Effector memory CD8-positive, alpha-beta T cell (primary cell): Measurements from ENCODE around the gene SBF2.
"Not testable (repeated sequence)": the region's sequence is repeated elsewhere in the genome, so short reads cannot be mapped to it uniquely, and the experiment has no call there.

Experiments used
- ATAC-seq: fragments of 150-1000 bp; cut with Tn5 transposase; replicated peaks from 2 replicates; pipeline ENCODE4 v1.10.0; 2021; ENCODE audit warnings: mild to moderate bottlenecking, moderate library complexity
- DNase-seq, 3 experiments: peaks; one replicate each; pipeline ENCODE4 v3.0.0; 2021
- H3K27ac Mint-ChIP-seq, 2 donors: one replicate each; pipeline ENCODE4 v1.8.0; 2022; ENCODE audit warnings: mild to moderate bottlenecking in 2 of 2, mixed read lengths in 2 of 2, moderate library complexity in 2 of 2
- H3K27me3 Mint-ChIP-seq, 2 donors: one replicate each; pipeline ENCODE4 v1.8.0; 2022; ENCODE audit warnings: mixed read lengths in 2 of 2
- H3K36me3 Mint-ChIP-seq: one replicate; pipeline ENCODE4 v1.8.0; 2022; ENCODE audit warnings: mild to moderate bottlenecking, moderate library complexity, mixed read lengths; ENCODE audit not compliant: insufficient read depth
- H3K4me1 Mint-ChIP-seq, 2 donors: one replicate each; pipeline ENCODE4 v1.8.0; 2022; ENCODE audit warnings: low read depth in 2 of 2, mixed read lengths in 2 of 2
- H3K4me3 Mint-ChIP-seq, 2 donors: one replicate each; pipeline ENCODE4 v1.8.0; 2022; ENCODE audit warnings: mild to moderate bottlenecking in 2 of 2, mixed read lengths in 2 of 2, moderate library complexity in 2 of 2
- H3K9me3 Mint-ChIP-seq, 2 donors: one replicate each; pipeline ENCODE4 v1.8.0; 2022; ENCODE audit warnings: mixed read lengths in 2 of 2

SBF2 gene

DNA sequence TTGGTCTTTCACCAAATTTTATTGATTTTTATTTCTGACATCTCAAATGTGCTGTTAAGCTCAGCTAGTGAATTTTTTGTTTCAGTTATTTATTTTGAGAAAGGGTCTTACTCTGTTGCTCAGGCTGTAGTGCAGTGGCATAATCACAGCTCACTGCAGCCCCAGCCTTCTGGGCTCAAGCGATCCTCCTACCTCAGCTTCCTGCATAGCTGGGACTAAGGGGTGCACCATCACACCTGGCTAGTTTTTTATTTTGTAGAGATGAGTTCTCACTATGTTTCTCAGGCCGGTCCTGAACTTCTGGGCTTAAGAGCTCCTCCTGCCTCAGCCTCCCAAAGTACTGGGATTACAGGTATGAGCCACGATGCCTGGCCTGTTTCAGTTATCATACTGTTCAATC, 282.0 kb downstream of the SBF2 start:
- DNase-seq (no peak), ATAC-seq (no peak)
- no peaks in the 10 kb centered on the region for H3K4me1 Mint-ChIP-seq
- no peaks in the 10 kb centered on the region for H3K27me3 Mint-ChIP-seq
- no peak overlapping the region for H3K27ac Mint-ChIP-seq
- H3K9me3 Mint-ChIP-seq, result peaks cover 5 to 19% of the 10 kb centered on the region in 2 donors
- H3K4me3 Mint-ChIP-seq, result no peak overlapping the region
- no peaks in the 10 kb centered on the region for H3K36me3 Mint-ChIP-seq

DNA sequence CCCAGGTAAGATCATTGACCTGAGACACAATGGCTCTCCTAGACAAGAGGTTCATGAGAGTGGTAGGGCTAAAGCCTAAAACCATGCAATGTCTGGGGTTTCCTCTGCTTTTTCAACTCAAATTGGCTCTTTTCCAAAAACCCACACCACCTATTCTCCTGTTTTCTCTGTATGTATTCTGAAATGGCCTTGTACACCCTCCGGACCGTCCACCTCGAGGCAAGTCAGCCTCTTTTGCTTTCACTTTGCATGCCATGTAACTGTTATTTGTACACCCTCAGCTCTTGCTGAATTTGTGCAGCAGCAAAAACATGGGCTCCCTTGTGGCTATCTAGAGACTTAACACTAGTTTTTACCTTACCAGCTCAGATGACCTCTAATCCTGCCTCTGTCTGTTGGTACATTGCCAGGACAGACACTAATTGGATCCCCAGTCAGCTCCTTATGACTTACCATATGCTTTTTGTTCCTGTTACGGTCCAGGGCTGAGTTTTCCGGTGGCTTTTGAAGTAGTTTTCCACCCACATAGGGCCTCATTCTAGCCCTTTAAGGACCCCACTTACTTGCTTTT, 288.0 kb downstream of the SBF2 start:
- Mint-ChIP-seq H3K27me3 (no peaks in the 10 kb centered on the region), H3K36me3 (no peaks in the 10 kb centered on the region), H3K4me3 (no peak overlapping the region), H3K27ac (no peak overlapping the region), H3K4me1 (peaks cover 0 to 2% of the 10 kb centered on the region in 2 donors), H3K9me3 (peaks cover 5 to 7% of the 10 kb centered on the region in 2 donors)
- DNase-seq, result no peak
- ATAC-seq, result no peak

DNA sequence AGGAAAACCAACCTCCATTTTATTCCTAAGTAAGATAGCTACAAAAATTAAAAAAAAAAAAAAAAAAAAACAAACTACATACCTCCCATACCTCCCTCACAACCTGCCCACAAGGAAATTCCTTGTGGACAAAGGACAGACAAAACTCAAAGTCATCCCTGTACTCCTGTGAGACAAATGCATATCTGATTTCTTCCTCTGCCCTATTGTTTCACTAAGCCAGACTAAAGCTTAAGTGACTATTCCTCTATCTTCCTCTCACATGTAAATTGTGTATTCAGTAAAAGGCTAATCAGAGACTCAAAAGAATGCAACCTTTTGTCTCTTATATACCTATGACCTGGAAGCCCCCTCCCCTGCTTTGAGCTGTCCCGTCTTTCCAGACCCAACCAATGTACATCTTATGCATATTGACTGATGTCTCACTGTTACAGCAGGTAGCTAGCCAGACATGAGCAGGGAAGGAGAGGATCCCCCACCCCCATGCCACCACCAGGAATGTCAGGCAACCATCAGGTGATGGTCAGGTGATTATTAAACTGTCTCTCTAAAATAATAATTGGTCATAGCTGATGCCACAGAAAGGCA, 289.4 kb downstream of the SBF2 start:
- Mint-ChIP-seq H3K36me3 (no peaks in the 10 kb centered on the region), H3K27me3 (no peaks in the 10 kb centered on the region), H3K4me1 (peaks cover 0 to 2% of the 10 kb centered on the region in 2 donors), H3K4me3 (no peak overlapping the region), H3K9me3 (no peaks in the 10 kb centered on the region), H3K27ac (no peak overlapping the region)
- DNase-seq, result no peak
- no peak for ATAC-seq

DNA sequence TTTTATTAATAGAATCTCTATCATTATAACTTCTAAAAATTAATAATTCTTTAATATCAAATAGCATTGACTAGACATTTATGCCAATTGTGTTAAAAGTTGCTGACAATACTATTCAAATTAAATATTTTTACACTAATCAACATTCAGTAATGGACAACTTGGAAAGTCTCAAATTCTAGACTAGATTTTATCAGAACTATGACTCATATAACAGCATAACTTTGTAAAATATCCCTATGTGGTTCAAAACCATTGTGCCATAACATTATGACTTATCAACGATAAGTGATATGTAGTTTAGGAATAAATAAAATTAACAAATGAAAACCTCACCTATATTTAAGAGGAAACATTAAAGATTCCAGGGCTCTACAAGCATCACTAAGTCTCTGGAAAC, 291.8 kb downstream of the SBF2 start:
- ATAC-seq (no peak), DNase-seq (no peak)
- Mint-ChIP-seq H3K36me3 (no peaks in the 10 kb centered on the region), H3K4me1 (peaks cover 0 to 2% of the 10 kb centered on the region in 2 donors), H3K9me3 (no peaks in the 10 kb centered on the region), H3K27me3 (no peaks in the 10 kb centered on the region), H3K4me3 (no peak overlapping the region), H3K27ac (no peak overlapping the region)

DNA sequence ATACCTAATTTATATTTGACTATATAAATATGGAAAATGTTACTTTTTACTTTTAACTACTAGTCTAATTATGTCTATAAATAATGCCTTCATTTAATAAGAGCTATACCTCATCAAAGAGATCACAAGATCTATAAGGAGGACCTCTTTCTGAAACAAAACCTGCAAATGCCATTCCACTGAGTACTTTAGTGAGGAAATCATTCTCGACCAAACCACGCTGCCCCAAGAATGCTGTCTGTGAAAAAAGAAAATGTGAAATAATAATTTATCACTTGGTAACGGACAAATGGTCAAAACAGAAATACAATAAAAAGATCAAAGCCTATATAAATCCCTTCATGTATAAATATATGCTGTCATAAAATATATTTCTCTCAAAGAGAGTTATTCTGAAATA, 301.7 kb downstream of the SBF2 start:
- Mint-ChIP-seq H3K27me3 (no peaks in the 10 kb centered on the region), H3K9me3 (no peaks in the 10 kb centered on the region), H3K4me3 (no peak overlapping the region), H3K27ac (no peak overlapping the region), H3K36me3 (peaks cover 6% of the 10 kb centered on the region), H3K4me1 (no peaks in the 10 kb centered on the region)
- no peak for DNase-seq
- ATAC-seq, result no peak

DNA sequence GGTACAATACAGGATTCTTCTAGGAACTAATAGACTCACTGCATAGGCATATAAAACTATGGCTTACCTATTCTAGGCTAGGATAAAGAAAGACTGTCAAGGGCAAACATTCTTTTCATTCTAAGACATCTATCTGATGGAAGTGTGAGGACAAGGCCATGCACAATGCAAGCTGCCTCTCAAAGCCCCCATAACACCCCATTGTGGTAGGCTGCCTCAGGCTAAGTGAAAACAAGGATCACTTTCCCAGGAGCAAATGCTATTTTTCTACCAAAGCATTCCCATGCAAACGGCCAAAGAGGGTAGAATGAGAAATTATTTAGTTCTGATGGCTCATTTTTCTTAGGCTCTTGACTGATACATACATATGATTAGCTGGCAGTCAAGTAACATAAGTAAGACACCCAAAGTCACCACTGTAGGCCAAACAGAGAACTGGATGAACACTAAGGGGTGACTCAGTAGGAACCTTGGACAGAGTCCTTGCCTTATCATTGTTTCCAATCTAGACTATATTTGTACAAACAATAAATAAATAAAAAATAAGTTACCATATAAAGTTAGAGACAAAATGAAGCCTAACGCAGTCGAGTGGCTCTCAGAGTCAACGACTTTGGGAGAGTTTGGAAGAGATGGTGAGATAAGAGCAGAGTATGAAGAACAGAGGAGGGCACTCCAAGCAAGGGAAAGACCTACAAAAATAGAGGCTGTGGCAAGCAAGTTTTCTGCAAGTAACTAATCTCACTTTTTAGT, 303.6 kb downstream of the SBF2 start:
- Mint-ChIP-seq H3K4me1 (peaks cover 0 to 1% of the 10 kb centered on the region in 2 donors), H3K36me3 (peaks cover 8% of the 10 kb centered on the region), H3K27ac (no peak overlapping the region), H3K27me3 (no peaks in the 10 kb centered on the region), H3K4me3 (no peak overlapping the region), H3K9me3 (no peaks in the 10 kb centered on the region)
- DNase-seq, result no peak
- no peak for ATAC-seq

DNA sequence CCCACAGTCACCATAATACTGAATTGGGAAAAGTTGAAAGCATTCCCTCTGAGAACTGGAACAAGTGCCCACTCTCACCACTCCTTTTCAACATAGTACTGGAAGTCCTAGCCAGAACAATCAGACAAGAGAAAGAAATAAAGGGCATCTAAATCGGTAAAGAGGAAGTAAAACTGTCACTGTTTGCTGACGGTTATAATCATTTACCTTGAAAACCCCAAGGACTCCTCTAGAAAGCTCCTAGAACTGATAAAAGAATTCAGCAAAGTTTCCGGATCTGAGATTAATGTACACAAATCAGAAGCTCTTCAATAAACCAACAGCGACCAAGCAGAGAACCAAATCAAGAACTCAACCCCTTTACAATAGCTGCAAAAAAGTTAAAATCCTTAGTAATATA, 306.7 kb downstream of the SBF2 start:
- H3K4me3 Mint-ChIP-seq, DNase-seq, ATAC-seq, H3K9me3 Mint-ChIP-seq, H3K27me3 Mint-ChIP-seq, H3K36me3 Mint-ChIP-seq, H3K27ac Mint-ChIP-seq, H3K4me1 Mint-ChIP-seq: not testable (repeated sequence)

DNA sequence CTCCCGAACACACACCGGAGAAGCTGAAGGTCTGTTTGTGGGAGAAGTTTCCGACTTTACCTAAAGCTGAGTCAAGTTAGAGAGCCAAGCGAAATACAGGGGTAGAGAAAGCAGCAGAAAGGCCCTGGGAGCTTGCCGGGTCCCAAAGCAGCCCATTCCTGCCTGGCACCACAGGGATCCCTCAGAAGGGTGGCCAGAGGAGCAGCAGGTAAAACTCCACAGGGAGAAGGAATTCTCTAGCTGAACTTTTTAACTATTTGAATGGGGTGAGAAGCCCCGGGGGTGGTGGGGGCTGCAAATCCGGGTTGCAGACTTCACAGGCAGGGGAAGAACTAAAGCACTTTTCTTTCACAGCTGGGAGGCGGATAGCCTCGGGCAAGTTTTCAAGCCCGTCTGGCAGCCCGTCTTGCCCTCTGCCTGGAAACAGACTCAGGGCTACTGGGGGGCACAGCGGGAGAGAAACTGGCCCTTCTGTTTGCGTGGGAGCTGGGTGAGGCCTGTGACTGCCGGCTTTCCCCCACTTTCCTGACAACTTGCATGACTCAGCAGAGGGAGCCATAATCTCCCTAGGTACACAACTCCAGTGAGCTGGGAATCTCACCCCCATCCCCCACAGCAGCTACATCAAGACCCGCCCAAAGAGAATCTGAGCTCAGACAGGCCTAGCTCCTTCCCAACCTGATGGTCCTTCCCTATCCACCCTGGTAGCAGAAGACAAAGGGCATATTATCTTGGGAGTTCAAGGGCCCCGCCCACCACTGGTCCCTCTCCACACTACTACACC, 311.0 kb downstream of the SBF2 start:
- no peak overlapping the region for H3K4me3 Mint-ChIP-seq
- no peak overlapping the region for H3K27ac Mint-ChIP-seq
- H3K36me3 Mint-ChIP-seq, result peaks cover 12% of the 10 kb centered on the region
- H3K9me3 Mint-ChIP-seq, result no peaks in the 10 kb centered on the region
- DNase-seq, result no peak
- ATAC-seq, result no peak
- H3K4me1 Mint-ChIP-seq, result peaks cover 0 to 2% of the 10 kb centered on the region in 2 donors
- no peaks in the 10 kb centered on the region for H3K27me3 Mint-ChIP-seq

DNA sequence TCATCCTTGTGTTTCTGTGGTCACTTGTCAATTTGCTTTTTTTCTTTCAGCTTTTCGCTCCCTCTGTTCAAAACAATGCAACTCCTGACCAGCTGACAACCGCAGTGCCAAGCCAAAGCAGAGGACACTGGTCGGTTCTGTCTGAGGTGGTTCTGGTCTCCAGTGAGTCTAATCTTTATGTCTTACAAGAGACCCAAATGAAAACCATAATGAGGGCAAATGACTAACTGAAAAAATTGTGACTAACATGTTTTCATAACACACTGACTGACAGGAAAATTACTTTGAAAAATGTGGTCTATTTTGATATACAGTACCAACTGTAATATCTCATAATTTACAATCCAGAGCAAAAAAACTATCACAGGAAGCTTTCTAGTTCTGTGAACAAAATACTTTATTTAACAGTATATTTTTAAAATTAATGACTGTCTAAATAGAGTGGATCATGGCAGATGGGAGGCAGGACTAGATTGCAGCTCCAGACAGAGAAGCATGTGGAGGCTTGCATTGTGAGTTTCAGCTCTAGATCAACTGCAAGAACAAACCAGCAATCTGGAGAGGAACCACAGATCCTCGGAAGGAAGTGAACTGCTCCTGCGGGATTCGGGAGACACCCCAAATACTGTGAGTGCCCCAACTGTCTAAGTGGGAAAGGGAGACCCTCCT, 311.8 kb downstream of the SBF2 start:
- ATAC-seq (no peak), DNase-seq (no peak)
- H3K4me1 Mint-ChIP-seq, result peaks cover 0 to 2% of the 10 kb centered on the region in 2 donors
- no peaks in the 10 kb centered on the region for H3K27me3 Mint-ChIP-seq
- H3K27ac Mint-ChIP-seq, result no peak overlapping the region
- H3K9me3 Mint-ChIP-seq, result no peaks in the 10 kb centered on the region
- H3K4me3 Mint-ChIP-seq, result no peak overlapping the region
- H3K36me3 Mint-ChIP-seq, result peaks cover 11% of the 10 kb centered on the region

DNA sequence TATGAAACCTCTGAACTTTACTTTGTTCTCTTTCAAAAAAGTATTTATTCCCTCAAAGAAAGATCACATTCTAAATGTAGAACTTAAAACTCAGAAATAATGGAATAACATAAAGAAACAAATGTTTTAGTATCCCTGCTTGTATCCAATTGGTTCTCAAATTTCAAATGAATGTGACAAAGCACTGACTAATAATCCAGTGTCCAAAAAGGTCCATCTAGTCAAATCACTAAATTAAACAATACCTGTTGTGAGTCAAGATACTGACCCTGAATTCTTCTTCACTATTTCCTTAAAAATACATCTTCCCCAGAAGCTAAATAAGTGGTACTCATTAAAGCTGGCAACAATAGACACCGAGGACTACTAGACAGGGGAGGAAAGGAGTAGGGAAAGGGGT, 313.1 kb downstream of the SBF2 start:
- peaks cover 13% of the 10 kb centered on the region for H3K36me3 Mint-ChIP-seq

DNA sequence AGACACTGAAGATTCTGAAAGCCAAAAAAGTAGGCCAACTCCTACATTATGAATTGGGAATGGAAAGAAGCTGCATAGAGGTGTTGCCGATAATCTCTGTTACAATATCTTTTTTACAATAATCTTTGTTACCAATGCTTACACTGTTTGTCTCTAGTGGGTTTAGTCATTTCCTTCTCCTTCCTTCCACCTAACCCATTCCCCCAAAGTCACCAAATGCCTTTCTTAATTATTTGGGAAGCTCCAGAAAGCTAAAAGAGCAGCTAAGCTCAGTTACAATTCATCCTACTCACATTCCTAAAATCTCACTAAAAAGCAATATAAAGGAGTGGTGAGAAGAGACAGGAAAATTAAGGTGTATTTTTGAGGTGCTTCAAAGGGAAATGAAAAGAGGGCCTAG, 316.5 kb downstream of the SBF2 start:
- Mint-ChIP-seq H3K9me3 (no peaks in the 10 kb centered on the region), H3K4me3 (no peak overlapping the region), H3K27ac (no peak overlapping the region), H3K27me3 (no peaks in the 10 kb centered on the region), H3K36me3 (peaks cover 10% of the 10 kb centered on the region), H3K4me1 (no peaks in the 10 kb centered on the region)
- no peak for DNase-seq
- no peak for ATAC-seq

More for the DNA sequence above, 313.1 kb downstream of the SBF2 start:
- Mint-ChIP-seq H3K9me3 (no peaks in the 10 kb centered on the region), H3K4me3 (no peak overlapping the region), H3K4me1 (peaks cover 0 to 1% of the 10 kb centered on the region in 2 donors), H3K27ac (no peak overlapping the region), H3K27me3 (no peaks in the 10 kb centered on the region)
- ATAC-seq, result no peak
- no peak for DNase-seq

DNA sequence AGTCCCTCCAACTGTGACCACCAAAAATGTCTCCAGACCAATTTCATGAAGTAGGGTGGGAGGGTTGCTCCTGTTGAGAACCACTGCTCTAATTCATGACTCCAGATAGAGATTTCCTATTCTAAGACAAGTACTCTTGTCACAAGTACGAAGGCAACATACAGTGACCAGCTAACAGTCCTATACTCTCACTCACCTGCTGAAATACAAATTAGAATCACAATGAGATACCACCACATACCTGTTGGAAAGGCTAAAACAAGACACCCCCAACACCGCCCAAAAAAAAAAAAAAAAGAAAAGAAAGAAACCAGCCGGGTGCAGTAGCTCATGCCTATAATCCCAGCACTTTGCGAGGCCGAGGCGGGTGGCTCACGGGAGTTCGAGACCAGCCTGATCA, 319.6 kb downstream of the SBF2 start:
- no peaks in the 10 kb centered on the region for H3K27me3 Mint-ChIP-seq

DNA sequence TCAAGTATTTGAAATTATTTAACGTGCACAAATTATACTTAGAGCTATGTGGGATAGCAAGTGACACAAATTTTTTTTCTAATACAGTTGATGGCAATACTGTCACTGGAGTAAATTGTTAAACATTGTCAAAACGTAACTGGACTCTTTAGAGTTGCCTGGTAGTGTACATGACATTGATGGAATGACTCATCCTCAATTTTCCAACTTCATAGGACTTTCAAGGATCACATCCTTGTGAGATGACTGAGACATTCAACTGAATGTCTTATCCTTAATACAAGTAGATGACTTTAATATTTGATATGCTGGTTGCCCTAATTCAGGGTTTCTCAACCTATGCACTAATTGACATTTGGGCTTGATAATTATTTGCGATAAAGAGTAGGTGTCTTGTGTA, 320.1 kb downstream of the SBF2 start:
- H3K27ac Mint-ChIP-seq, result no peak overlapping the region
- H3K4me1 Mint-ChIP-seq, result no peaks in the 10 kb centered on the region
- no peak for DNase-seq
- no peaks in the 10 kb centered on the region for H3K9me3 Mint-ChIP-seq
- no peak for ATAC-seq
- peaks cover 6% of the 10 kb centered on the region for H3K36me3 Mint-ChIP-seq
- no peaks in the 10 kb centered on the region for H3K27me3 Mint-ChIP-seq
- H3K4me3 Mint-ChIP-seq, result no peak overlapping the region

More for the DNA sequence above, 319.6 kb downstream of the SBF2 start:
- H3K9me3 Mint-ChIP-seq, result no peaks in the 10 kb centered on the region
- no peak overlapping the region for H3K4me3 Mint-ChIP-seq
- ATAC-seq (no peak), DNase-seq (no peak)
- peaks cover 6% of the 10 kb centered on the region for H3K36me3 Mint-ChIP-seq
- H3K27ac Mint-ChIP-seq, result no peak overlapping the region
- H3K4me1 Mint-ChIP-seq, result no peaks in the 10 kb centered on the region
